ENCODE measurements around the gene METTL1.

- TF ChIP-seq CTCF (IDR thresholded peaks at IDR 0.05 in 4 of 5, conservative IDR thresholded peaks at IDR 0.05 in 1 of 5): no peak
- TF ChIP-seq POLR2A (IDR thresholded peaks at IDR 0.05): no peak
These were observed 48.3 kb downstream of the METTL1 start for GRCh38 chr12:57723630-57723962.
